Measurements from ENCODE around the gene RASGRF1.

GRCh38 chr15:78998526-78998925 is 92.1 kb downstream of the RASGRF1 start:
- TF ChIP-seq, protein P1, sequence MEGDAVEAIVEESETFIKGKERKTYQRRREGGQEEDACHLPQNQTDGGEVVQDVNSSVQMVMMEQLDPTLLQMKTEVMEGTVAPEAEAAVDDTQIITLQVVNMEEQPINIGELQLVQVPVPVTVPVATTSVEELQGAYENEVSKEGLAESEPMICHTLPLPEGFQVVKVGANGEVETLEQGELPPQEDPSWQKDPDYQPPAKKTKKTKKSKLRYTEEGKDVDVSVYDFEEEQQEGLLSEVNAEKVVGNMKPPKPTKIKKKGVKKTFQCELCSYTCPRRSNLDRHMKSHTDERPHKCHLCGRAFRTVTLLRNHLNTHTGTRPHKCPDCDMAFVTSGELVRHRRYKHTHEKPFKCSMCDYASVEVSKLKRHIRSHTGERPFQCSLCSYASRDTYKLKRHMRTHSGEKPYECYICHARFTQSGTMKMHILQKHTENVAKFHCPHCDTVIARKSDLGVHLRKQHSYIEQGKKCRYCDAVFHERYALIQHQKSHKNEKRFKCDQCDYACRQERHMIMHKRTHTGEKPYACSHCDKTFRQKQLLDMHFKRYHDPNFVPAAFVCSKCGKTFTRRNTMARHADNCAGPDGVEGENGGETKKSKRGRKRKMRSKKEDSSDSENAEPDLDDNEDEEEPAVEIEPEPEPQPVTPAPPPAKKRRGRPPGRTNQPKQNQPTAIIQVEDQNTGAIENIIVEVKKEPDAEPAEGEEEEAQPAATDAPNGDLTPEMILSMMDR (IDR thresholded peaks at IDR 0.05): no peak
- no peak for TF ChIP-seq POLR2A (IDR thresholded peaks at IDR 0.05)
